Gastroesophageal sphincter (tissue), 3 donors: ENCODE results near the gene HS2ST1.
"Not testable (repeated sequence)": the region's sequence is repeated elsewhere in the genome, so short reads cannot be mapped to it uniquely, and the experiment has no call there.

Experiments
- EP300 ChIP-seq: sonication (generic); formaldehyde crosslinking; IDR thresholded peaks from one replicate; pipeline ENCODE4 v1.6.1; 2017; ENCODE audit warnings: antibody characterized with exemption, mild to moderate bottlenecking
- POLR2A ChIP-seq, 2 donors: fragments of 450-650 bp; IDR thresholded peaks; one replicate each; pipeline ENCODE4 v1.6.1; 2017; ENCODE audit warnings: antibody characterized with exemption in 2 of 2, mild to moderate bottlenecking in 2 of 2, moderate library complexity in 1 of 2
- POLR2AphosphoS5 ChIP-seq: sonication (generic); formaldehyde crosslinking; IDR thresholded peaks from one replicate; pipeline ENCODE4 v1.6.1; 2017; ENCODE audit warnings: antibody characterized with exemption
- TF ChIP-seq, protein P1 (sequence below), 4 experiments: fragments of 200-600 bp in 2 of 4; fragments of 450-650 bp in 2 of 4; sonication (generic) in 1 of 4; IDR thresholded peaks; one replicate each; pipeline ENCODE4 v1.5.1; 2017 to 2019; ENCODE audit warnings: antibody characterized with exemption in 4 of 4, mild to moderate bottlenecking in 2 of 4, moderate library complexity in 2 of 4

DNA sequence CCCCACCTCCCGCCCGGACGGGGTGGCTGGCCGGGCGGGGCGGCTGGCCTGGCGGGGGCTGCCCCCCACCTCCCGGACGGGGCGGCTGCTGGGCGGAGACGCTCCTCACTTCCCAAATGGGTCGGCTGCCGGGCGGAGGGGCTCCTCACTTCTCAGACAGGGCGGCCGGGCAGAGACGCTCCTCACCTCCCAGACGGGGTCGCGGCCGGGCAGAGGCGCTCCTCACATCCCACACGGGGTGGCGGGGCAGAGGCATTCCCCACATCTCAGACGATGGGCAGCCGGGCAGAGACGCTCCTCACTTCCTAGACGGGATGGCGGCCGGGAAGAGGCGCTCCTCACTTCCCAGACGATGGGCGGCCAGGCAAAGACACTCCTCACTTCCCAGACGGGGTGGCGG lies 49.4 kb downstream of the HS2ST1 start:
- TF ChIP-seq, protein P1, sequence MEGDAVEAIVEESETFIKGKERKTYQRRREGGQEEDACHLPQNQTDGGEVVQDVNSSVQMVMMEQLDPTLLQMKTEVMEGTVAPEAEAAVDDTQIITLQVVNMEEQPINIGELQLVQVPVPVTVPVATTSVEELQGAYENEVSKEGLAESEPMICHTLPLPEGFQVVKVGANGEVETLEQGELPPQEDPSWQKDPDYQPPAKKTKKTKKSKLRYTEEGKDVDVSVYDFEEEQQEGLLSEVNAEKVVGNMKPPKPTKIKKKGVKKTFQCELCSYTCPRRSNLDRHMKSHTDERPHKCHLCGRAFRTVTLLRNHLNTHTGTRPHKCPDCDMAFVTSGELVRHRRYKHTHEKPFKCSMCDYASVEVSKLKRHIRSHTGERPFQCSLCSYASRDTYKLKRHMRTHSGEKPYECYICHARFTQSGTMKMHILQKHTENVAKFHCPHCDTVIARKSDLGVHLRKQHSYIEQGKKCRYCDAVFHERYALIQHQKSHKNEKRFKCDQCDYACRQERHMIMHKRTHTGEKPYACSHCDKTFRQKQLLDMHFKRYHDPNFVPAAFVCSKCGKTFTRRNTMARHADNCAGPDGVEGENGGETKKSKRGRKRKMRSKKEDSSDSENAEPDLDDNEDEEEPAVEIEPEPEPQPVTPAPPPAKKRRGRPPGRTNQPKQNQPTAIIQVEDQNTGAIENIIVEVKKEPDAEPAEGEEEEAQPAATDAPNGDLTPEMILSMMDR (IDR thresholded peaks at IDR 0.05), result not testable (repeated sequence)
- TF ChIP-seq POLR2A (IDR thresholded peaks at IDR 0.05); EP300; POLR2AphosphoS5: not testable (repeated sequence)
